ENCODE results near the gene HNRNPH3. TPM values are rescaled to one million over a fixed set of nuclear protein-coding genes. Genes with fewer than 3 reads are reported as not detected.

HNRNPH3 gene
- total RNA-seq, 2 donors from 2014 or later: 81.5 to 130 TPM

- intact Hi-C loops (cut with DNase I): no loop called here
- ATAC-seq: no peak
- DNase-seq: no peak
Measured at GRCh38 chr10:68364101-68364886, 32.4 kb downstream of the HNRNPH3 start.

GRCh38 chr10:68365611-68366010, 33.7 kb downstream of the HNRNPH3 start:
- DNase-seq (no peak), ATAC-seq (no peak)
- intact Hi-C loops (cut with DNase I): no loop called here

- intact Hi-C loops (cut with DNase I): no loop called here
- ATAC-seq (no peak), DNase-seq (no peak)
Measured at GRCh38 chr10:68366600-68366999, 34.7 kb downstream of the HNRNPH3 start.

GRCh38 chr10:68367121-68367520, 35.3 kb downstream of the HNRNPH3 start:
- DNase-seq (no peak), ATAC-seq (no peak)
- intact Hi-C loops (cut with DNase I): no loop called here

GRCh38 chr10:68371604-68372003, 39.7 kb downstream of the HNRNPH3 start:
- ATAC-seq (no peak), DNase-seq (no peak)
- intact Hi-C loops (cut with DNase I): no loop called here

DNA sequence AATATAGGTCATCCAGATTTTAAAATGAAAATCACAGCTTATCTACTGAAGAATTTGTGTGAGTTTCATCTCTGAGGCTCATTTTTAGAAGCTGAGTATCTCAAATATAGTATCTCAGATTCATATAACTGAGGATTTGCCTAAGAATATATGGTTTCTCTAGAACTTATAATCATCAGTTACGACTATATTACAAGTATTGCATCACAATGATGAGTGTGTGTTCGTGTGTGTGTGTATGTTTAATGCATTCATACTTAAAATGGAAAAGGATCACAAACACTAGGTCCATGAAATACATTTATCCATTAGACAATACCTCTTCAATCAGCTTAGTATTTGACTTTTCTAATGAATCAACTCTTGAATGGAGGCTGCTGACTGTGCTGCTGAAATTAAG, 53.9 kb downstream of the HNRNPH3 start:
- no peak for DNase-seq
- intact Hi-C loops (cut with DNase I): no loop called here
- no peak for ATAC-seq

Other genes with a start within 250 kb of the HNRNPH3 start
- 100 to 1,000 TPM in 1 of 2 donors, 10 to 100 TPM in 1; 62.2 to 110 TPM for gene MYPN, start 222.6 kb upstream of the HNRNPH3 start, total RNA-seq
- not detected for gene ATOH7, start 100.0 kb upstream of the HNRNPH3 start, total RNA-seq
- gene PBLD, start 864 bp downstream of the HNRNPH3 start, total RNA-seq: 1 to 10 TPM; 3.1 to 4.1 TPM
- 10 to 100 TPM in 1 of 2 donors, 1 to 10 TPM in 1; 8.1 to 10.7 TPM for gene RUFY2, start 75.2 kb downstream of the HNRNPH3 start, total RNA-seq
- gene DNA2, start 139.9 kb downstream of the HNRNPH3 start, total RNA-seq: 1 to 10 TPM; 3.3 to 3.9 TPM
- 10 to 100 TPM; 23.6 to 24.5 TPM for gene SLC25A16, start 195.5 kb downstream of the HNRNPH3 start, total RNA-seq
- 1 to 10 TPM; 3.4 to 4.0 TPM for gene TET1, start 228.3 kb downstream of the HNRNPH3 start, total RNA-seq